ENCODE results near the gene POLR1A. TPM values are rescaled to one million over a fixed set of nuclear protein-coding genes. Genes with fewer than 3 reads are reported as not detected.

POLR1A gene
- total RNA-seq, 2 experiments from 2014 or later: 13.1 to 13.4 TPM

GRCh38 chr2:86031606-86032005 is 74.1 kb downstream of the POLR1A start:
- peak overlapping the region; percentile 84 for H3K27ac Mint-ChIP-seq
- Histone ChIP-seq H3K27ac (ENCODE audit: low read depth in 1 of 2, low read length in 2 of 2) (no peak overlapping the region), H3K4me3 (ENCODE audit: low read length) (no peak overlapping the region), H3K9me3 (ENCODE audit: control insufficient read depth in 1 of 2, insufficient read depth in 1 of 2, low read length in 2 of 2) (no peaks in the 10 kb centered on the region), H3K27me3 (ENCODE audit: control insufficient read depth in 1 of 2, insufficient read depth in 2 of 2, low read length in 2 of 2) (no peaks in the 10 kb centered on the region), H3K4me1 (ENCODE audit: insufficient read depth, low read length) (peaks cover 47% of the 10 kb centered on the region), H3K36me3 (ENCODE audit: insufficient read depth, low read length) (peaks cover 66% of the 10 kb centered on the region)
- H3K36me3 Mint-ChIP-seq (ENCODE audit: low read depth): peaks cover 83% of the 10 kb centered on the region
- H3K9me3 Mint-ChIP-seq: no peaks in the 10 kb centered on the region
- H3K4me1 Mint-ChIP-seq (ENCODE audit: low read depth): peaks cover 27% of the 10 kb centered on the region
- POLR2A ChIA-PET: no interaction called here
- TF ChIP-seq, protein P1, sequence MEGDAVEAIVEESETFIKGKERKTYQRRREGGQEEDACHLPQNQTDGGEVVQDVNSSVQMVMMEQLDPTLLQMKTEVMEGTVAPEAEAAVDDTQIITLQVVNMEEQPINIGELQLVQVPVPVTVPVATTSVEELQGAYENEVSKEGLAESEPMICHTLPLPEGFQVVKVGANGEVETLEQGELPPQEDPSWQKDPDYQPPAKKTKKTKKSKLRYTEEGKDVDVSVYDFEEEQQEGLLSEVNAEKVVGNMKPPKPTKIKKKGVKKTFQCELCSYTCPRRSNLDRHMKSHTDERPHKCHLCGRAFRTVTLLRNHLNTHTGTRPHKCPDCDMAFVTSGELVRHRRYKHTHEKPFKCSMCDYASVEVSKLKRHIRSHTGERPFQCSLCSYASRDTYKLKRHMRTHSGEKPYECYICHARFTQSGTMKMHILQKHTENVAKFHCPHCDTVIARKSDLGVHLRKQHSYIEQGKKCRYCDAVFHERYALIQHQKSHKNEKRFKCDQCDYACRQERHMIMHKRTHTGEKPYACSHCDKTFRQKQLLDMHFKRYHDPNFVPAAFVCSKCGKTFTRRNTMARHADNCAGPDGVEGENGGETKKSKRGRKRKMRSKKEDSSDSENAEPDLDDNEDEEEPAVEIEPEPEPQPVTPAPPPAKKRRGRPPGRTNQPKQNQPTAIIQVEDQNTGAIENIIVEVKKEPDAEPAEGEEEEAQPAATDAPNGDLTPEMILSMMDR (IDR thresholded peaks at IDR 0.05): no peak
- H3K4me3 Mint-ChIP-seq: no peak overlapping the region
- intact Hi-C loops (cut with DNase I, micrococcal nuclease): no loop called here
- ATAC-seq (ENCODE audit: poor library complexity) (no peak), DNase-seq (no peak)
- no peaks in the 10 kb centered on the region for H3K27me3 Mint-ChIP-seq
- CTCF ChIA-PET: no interaction called here

DNA sequence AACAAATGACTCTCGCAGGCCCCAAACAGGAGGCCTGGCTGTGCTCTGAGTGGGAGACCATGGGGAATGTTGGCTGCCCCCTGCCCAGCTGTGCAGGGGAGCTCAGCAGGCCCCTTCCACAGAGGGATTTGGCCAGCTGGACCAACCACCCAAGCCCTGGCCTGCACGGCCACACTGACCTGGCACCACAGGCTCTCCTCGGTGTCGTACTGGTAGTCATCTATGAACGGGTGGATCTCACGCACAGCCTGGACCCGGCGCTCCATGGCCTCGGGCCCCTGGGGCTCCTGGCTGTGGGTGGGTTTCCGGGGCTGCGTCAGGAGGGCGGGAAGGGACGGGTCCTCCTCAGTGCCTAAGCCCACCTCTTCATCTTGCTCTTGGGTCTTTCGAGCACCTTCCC is 74.5 kb downstream of the POLR1A start:
- intact Hi-C loops (cut with DNase I, micrococcal nuclease): no loop called here
- Mint-ChIP-seq H3K4me1 (ENCODE audit: low read depth) (peaks cover 23% of the 10 kb centered on the region), H3K4me3 (no peak overlapping the region), H3K27ac (peak overlapping the region; percentile 84), H3K9me3 (no peaks in the 10 kb centered on the region), H3K27me3 (no peaks in the 10 kb centered on the region), H3K36me3 (ENCODE audit: low read depth) (peaks cover 87% of the 10 kb centered on the region)
- no peaks in the 10 kb centered on the region for H3K9me3 ChIP-seq (ENCODE audit: control insufficient read depth in 1 of 2, insufficient read depth in 1 of 2, low read length in 2 of 2)
- no peak overlapping the region for H3K27ac ChIP-seq (ENCODE audit: low read depth in 1 of 2, low read length in 2 of 2)
- DNase-seq (no peak), ATAC-seq (ENCODE audit: poor library complexity) (no peak)
- no peak overlapping the region for H3K4me3 ChIP-seq (ENCODE audit: low read length)
- H3K4me1 ChIP-seq (ENCODE audit: insufficient read depth, low read length): peaks cover 43% of the 10 kb centered on the region
- TF ChIP-seq, protein P1 (IDR thresholded peaks at IDR 0.05): no peak
- no peaks in the 10 kb centered on the region for H3K27me3 ChIP-seq (ENCODE audit: control insufficient read depth in 1 of 2, insufficient read depth in 2 of 2, low read length in 2 of 2)
- ChIA-PET POLR2A (no interaction called here), CTCF (no interaction called here)
- H3K36me3 ChIP-seq (ENCODE audit: insufficient read depth, low read length): peaks cover 70% of the 10 kb centered on the region

GRCh38 chr2:86029873-86030272 is 75.8 kb downstream of the POLR1A start:
- Histone ChIP-seq H3K27ac (ENCODE audit: low read depth in 1 of 2, low read length in 2 of 2) (no peak overlapping the region), H3K36me3 (ENCODE audit: insufficient read depth, low read length) (peaks cover 75% of the 10 kb centered on the region), H3K4me1 (ENCODE audit: insufficient read depth, low read length) (peaks cover 32% of the 10 kb centered on the region), H3K27me3 (ENCODE audit: control insufficient read depth in 1 of 2, insufficient read depth in 2 of 2, low read length in 2 of 2) (no peaks in the 10 kb centered on the region), H3K9me3 (ENCODE audit: control insufficient read depth in 1 of 2, insufficient read depth in 1 of 2, low read length in 2 of 2) (no peaks in the 10 kb centered on the region), H3K4me3 (ENCODE audit: low read length) (no peak overlapping the region)
- TF ChIP-seq, protein P1 (IDR thresholded peaks at IDR 0.05): no peak
- CTCF ChIA-PET: no interaction called here
- Mint-ChIP-seq H3K9me3 (no peaks in the 10 kb centered on the region), H3K27me3 (no peaks in the 10 kb centered on the region), H3K27ac (peak overlapping the region; percentile 84), H3K4me1 (ENCODE audit: low read depth) (peaks cover 12% of the 10 kb centered on the region), H3K4me3 (no peak overlapping the region), H3K36me3 (ENCODE audit: low read depth) (peaks cover 92% of the 10 kb centered on the region)
- ATAC-seq (ENCODE audit: poor library complexity): no peak
- POLR2A ChIA-PET: no interaction called here
- DNase-seq: no peak
- intact Hi-C loops (cut with DNase I, micrococcal nuclease): loop anchor here in 1 of 2 experiments (5.0 kb wide), 1 partner anchor 47 kb away; no protein-coding TSS in a partner anchor

Measured in CD4-positive, alpha-beta T cell (primary cell).